Stomach smooth muscle (tissue), 2 donors: Measurements from ENCODE around the gene CUEDC2.

ENCODE experiments used
- H3K27ac ChIP-seq: one replicate; pipeline ENCODE4 v1.7.0; 2013; ENCODE audit warnings: mild to moderate bottlenecking, low read length, inconsistent platforms
- H3K27me3 ChIP-seq, 2 donors: one replicate each; pipeline ENCODE4 v1.7.0; 2013; ENCODE audit warnings: low read length in 2 of 2; ENCODE audit not compliant: insufficient read depth in 2 of 2, control insufficient read depth in 1 of 2
- H3K36me3 ChIP-seq, 2 donors: one replicate each; pipeline ENCODE4 v1.7.0; 2013; ENCODE audit warnings: low read length in 2 of 2; ENCODE audit not compliant: control insufficient read depth in 2 of 2, insufficient read depth in 2 of 2
- H3K4me1 ChIP-seq: one replicate; pipeline ENCODE4 v1.7.0; 2013; ENCODE audit warnings: low read length; ENCODE audit not compliant: control insufficient read depth, insufficient read depth
- H3K4me3 ChIP-seq, 2 donors: one replicate each; pipeline ENCODE4 v1.7.0; 2013; ENCODE audit warnings: low read length in 2 of 2
- H3K9ac ChIP-seq, 2 donors: one replicate each; pipeline ENCODE4 v1.7.0; 2013; ENCODE audit warnings: low read length in 2 of 2, mild to moderate bottlenecking in 1 of 2
- H3K9me3 ChIP-seq, 2 donors: one replicate each; pipeline ENCODE4 v1.7.0; 2013; ENCODE audit warnings: low read length in 2 of 2; ENCODE audit not compliant: control insufficient read depth in 2 of 2
- donor health status: healthy.
- donor health status: Pancreatic carcinoma.

The CUEDC2 gene

DNA sequence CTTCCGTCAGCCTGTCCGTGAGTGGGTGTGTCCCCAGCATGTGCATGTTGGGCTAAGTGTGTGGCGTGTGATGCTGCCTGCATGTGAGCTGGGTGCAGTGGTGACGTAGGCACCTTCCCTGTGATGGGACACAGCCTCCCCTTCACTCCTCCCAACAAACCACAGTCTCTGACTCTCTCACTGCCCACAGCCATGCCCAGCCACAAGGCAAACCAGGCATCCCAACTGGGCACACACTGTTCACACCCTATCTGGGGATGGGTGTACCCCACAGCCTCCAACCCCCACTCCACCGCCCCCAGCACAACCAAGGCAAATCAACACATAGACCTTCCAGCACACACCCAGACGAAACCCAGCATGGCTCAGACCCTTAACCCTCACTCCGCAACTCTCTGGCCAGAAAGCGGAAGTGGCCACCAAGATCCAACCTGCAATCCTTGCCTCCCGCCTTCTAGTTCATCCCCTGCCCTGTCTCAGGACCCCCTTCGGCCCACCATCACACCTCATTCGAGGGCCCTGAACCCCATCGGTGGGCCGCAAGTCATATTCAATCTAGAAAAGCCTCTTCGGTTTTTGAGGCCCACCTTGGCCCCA, 24.1 kb downstream of the CUEDC2 start:
- Histone ChIP-seq H3K36me3 (peaks cover 6 to 10% of the 10 kb centered on the region in 2 donors), H3K4me1 (peaks cover 59% of the 10 kb centered on the region), H3K9me3 (no peaks in the 10 kb centered on the region), H3K27me3 (peaks cover 13 to 22% of the 10 kb centered on the region in 2 donors), H3K9ac (peak overlapping the region; percentile 98 to 100), H3K4me3 (peak overlapping the region; percentile 79 to 82), H3K27ac (peak overlapping the region; percentile 100)

DNA sequence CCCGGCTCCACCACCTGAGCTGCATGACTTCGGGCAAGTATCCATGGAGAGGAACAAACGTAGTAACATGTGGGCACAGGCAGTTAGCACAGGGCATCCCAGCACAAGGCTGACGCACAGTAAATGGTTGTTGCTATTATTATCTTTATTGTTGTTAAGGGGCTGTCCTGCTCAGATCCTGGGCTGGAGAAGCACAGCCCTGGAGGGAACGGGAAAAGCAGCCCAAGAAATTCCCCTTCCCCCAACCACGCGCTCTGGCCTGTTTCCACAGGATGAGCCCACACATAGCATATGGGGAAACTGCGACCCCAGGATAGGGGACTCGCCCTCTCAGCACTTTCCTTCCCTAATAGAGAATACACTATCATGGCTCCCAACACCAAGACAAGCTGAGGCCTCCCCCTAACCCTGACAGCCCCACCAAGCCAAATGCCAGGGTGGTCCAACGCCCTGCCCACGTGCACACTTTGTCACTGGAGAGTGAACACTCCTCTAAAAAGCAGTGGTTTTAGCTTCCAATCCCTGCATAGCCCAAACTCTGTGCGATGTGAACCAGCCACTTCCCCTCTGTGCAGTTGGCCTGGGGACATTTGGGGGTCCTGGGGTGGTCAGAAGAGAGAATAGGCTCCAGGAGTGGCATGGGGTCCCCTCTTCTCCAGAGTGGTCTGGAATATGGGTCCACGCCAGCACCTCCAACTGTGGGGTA, 24.8 kb downstream of the CUEDC2 start:
- peak overlapping the region; percentile 98 to 100 for H3K9ac ChIP-seq
- H3K36me3 ChIP-seq: peaks cover 6 to 12% of the 10 kb centered on the region in 2 donors
- H3K4me3 ChIP-seq: peak overlapping the region; percentile 79 to 82
- H3K27me3 ChIP-seq: peaks cover 8 to 21% of the 10 kb centered on the region in 2 donors
- H3K27ac ChIP-seq: peak overlapping the region; percentile 100
- no peaks in the 10 kb centered on the region for H3K9me3 ChIP-seq
- peaks cover 66% of the 10 kb centered on the region for H3K4me1 ChIP-seq

DNA sequence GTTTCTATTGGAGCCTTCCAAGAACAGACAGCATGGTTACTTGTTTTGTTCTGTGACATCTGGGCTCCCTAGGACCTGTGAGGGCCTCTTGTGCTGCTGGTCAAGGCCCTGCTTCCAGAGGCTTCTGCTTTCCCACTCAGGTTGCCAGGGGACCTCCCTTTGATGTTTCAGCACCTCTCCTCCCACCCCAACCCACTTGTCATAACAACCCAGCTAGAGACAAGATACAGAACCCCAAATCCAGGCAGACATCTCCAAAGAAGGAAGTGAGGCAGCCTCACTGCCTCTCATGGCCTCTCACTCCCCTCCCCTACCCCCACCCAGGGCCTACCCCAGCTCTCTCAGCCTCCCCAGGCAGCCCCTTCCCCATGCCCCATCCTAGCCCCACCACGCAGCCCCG, 25.6 kb downstream of the CUEDC2 start:
- Histone ChIP-seq H3K9ac (peak overlapping the region; percentile 98 to 100), H3K27me3 (peaks cover 3 to 17% of the 10 kb centered on the region in 2 donors), H3K9me3 (no peaks in the 10 kb centered on the region), H3K27ac (peak overlapping the region; percentile 100), H3K4me3 (peak overlapping the region; percentile 27 to 82), H3K4me1 (peaks cover 73% of the 10 kb centered on the region), H3K36me3 (peaks cover 6 to 19% of the 10 kb centered on the region in 2 donors)

DNA sequence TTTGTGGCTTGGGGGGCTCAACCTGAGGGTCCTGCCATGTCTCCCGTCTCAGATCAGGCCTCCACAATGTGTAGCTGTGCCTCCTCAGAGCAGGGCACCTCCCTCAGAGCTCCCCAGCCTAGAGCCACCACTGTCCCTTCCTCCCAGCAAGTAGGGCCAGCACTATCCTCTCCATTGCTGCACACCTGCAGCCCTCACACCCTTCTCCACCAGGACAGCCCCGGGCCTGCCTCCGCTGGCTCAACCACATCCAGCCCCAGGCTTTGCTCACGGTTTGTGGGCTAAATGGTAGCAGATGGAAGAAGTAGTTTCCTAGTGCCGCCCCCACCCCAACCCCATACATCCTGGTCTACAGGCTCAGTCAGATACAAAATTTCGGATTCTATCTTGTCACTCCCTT, 26.7 kb downstream of the CUEDC2 start:
- peaks cover 12 to 27% of the 10 kb centered on the region in 2 donors for H3K36me3 ChIP-seq
- no peaks in the 10 kb centered on the region for H3K9me3 ChIP-seq
- peak overlapping the region; percentile 100 for H3K27ac ChIP-seq
- peak overlapping the region; percentile 66 to 100 for H3K9ac ChIP-seq
- peaks cover 79% of the 10 kb centered on the region for H3K4me1 ChIP-seq
- H3K27me3 ChIP-seq: peaks cover 3 to 9% of the 10 kb centered on the region in 2 donors
- peak overlapping the region; percentile 1 to 22 for H3K4me3 ChIP-seq

- Histone ChIP-seq H3K4me3 (peak overlapping the region in 1 of 2 donors; percentile 1), H3K27me3 (peaks cover 3 to 8% of the 10 kb centered on the region in 2 donors), H3K36me3 (peaks cover 17 to 30% of the 10 kb centered on the region in 2 donors), H3K27ac (peak overlapping the region; percentile 100), H3K4me1 (peaks cover 79% of the 10 kb centered on the region), H3K9me3 (no peaks in the 10 kb centered on the region), H3K9ac (peak overlapping the region in 1 of 2 donors; percentile 100)
Observed at GRCh38 chr10:102405108-102405571, 27.2 kb downstream of the CUEDC2 start.

DNA sequence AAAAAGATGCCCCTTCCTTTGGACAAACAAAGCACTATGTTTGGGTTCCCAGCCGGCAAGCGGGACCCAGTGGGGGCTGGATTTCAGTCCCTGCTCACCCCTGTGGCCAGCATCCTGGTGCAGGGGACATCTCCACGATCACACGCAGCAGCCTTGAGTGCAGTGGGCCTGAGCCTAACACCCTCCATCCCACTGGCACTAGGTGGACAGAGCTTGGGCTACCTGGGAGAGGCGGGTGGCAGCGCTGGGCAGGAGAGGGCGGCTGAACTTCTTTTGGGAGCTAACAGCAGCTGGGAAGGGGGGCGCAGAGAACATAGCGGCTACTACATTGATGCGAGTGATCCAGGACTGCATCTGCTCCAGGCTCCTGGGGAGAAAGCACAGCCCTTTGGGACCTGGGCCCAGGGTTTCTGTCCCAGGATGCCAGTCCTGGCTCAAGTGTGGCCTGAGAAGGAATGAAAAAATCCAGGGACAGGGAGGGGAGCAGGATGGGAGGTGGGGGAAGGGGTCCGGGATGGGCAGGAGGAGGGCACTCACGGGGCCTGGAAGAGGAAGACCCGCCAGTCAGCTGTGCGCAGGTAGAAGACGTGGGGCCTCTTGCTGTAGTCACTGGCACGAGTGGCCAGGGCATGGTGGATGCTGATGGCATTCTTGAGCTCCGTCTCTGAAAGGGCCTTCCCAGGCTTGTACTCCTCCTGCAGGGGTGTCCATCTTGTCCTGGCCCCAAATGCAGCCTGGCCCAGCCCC, 27.8 kb downstream of the CUEDC2 start:
- Histone ChIP-seq H3K27ac (peak overlapping the region; percentile 100), H3K9ac (peak overlapping the region in 1 of 2 donors; percentile 36), H3K4me1 (peaks cover 79% of the 10 kb centered on the region), H3K36me3 (peaks cover 21 to 31% of the 10 kb centered on the region in 2 donors), H3K27me3 (peaks cover 3 to 5% of the 10 kb centered on the region in 2 donors), H3K4me3 (no peak overlapping the region), H3K9me3 (no peaks in the 10 kb centered on the region)

GRCh38 chr10:102403115-102403514, 29.3 kb downstream of the CUEDC2 start:
- Histone ChIP-seq H3K4me1 (peaks cover 87% of the 10 kb centered on the region), H3K9ac (peak overlapping the region; percentile 51 to 58), H3K4me3 (peak overlapping the region in 1 of 2 donors; percentile 8), H3K27me3 (peaks cover 3 to 4% of the 10 kb centered on the region in 2 donors), H3K36me3 (peaks cover 26 to 32% of the 10 kb centered on the region in 2 donors), H3K27ac (peak overlapping the region; percentile 100), H3K9me3 (no peaks in the 10 kb centered on the region)

DNA sequence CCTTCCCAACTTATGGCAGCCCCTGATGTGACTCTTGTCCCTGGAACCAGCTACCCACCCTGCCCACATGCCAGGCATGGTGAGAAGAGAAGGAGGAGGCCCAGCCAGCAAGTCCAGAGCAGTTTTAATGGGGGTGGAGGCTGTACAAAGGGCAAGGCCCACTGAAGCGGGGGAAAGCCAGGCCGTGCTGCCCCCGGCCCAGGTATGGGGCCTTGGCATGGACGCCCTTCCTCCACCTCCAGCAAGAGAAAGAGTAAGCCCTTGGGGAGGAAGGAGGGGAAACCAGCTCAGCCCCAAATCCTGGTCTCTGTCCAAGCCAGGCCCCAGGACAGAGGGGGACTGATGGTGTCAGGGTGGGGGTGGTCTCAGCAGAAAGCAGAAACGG, 29.9 kb downstream of the CUEDC2 start:
- Histone ChIP-seq H3K9ac (peak overlapping the region; percentile 36 to 51), H3K27me3 (no peaks in the 10 kb centered on the region), H3K36me3 (peaks cover 30 to 38% of the 10 kb centered on the region in 2 donors), H3K4me1 (peaks cover 87% of the 10 kb centered on the region), H3K4me3 (no peak overlapping the region), H3K9me3 (no peaks in the 10 kb centered on the region), H3K27ac (peak overlapping the region; percentile 100)

DNA sequence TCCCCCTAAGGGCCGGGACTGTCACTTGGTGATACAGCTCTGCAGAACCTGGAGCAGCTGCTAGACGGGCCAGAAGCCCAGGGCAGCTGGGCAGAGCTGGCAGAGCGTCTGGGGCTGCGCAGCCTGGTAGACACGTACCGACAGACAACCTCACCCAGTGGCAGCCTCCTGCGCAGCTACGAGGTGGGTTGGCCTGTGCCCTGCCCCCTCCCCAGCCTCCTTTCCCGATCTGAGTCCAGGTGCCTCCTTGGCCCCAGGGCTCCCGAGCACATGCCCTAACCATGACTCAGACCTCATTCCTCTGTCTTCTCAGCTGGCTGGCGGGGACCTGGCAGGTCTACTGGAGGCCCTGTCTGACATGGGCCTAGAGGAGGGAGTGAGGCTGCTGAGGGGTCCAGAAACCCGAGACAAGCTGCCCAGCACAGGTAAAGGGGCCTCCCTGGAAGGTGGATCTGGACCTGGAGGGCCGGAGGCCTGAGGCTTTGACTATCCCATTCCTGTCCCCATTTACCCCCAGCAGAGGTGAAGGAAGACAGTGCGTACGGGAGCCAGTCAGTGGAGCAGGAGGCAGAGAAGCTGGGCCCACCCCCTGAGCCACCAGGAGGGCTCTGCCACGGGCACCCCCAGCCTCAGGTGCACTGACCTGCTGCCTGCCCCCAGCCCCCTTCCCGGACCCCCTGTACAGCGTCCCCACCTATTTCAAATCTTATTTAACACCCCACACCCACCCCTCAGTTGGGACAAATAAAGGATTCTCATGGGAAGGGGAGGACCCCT, 30.5 kb downstream of the CUEDC2 start:
- Histone ChIP-seq H3K9ac (peak overlapping the region; percentile 29 to 51), H3K9me3 (no peaks in the 10 kb centered on the region), H3K27ac (peak overlapping the region; percentile 100), H3K27me3 (no peaks in the 10 kb centered on the region), H3K4me1 (peaks cover 92% of the 10 kb centered on the region), H3K4me3 (peak overlapping the region in 1 of 2 donors; percentile 22), H3K36me3 (peaks cover 32 to 41% of the 10 kb centered on the region in 2 donors)

DNA sequence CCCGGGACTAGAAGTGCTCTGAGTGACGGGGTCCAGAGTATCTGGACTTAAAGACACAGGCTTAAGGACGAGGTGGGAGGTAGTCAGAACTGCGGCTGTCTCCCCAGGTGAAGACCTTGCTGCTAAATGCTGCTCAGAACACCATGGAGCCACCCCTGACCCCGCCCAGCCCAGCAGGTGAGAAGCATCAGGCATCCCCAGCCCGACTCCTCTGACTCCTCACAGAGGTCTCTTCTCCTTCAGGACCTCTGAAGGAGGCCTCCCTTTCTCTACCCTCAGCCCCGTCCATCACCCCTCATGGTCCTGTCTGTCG, 31.1 kb downstream of the CUEDC2 start:
- peaks cover 96% of the 10 kb centered on the region for H3K4me1 ChIP-seq
- H3K36me3 ChIP-seq: peaks cover 34 to 43% of the 10 kb centered on the region in 2 donors
- H3K27me3 ChIP-seq: no peaks in the 10 kb centered on the region
- H3K4me3 ChIP-seq: no peak overlapping the region
- H3K9ac ChIP-seq: peak overlapping the region in 1 of 2 donors; percentile 29
- H3K9me3 ChIP-seq: no peaks in the 10 kb centered on the region
- peak overlapping the region; percentile 100 for H3K27ac ChIP-seq
